Inflammatory macrophage treated with lipopolysaccharide for 4 hours (primary cell): Measurements from ENCODE around the gene SCARF2.
"Not testable (repeated sequence)": the region's sequence is repeated elsewhere in the genome, so short reads cannot be mapped to it uniquely, and the experiment has no call there.

Source experiments
- DNase-seq: peaks from one replicate; pipeline ENCODE4 v3.0.0-alpha.2; 2020

The SCARF2 gene

GRCh38 chr22:20425566-20426258 lies 11.9 kb downstream of the SCARF2 start:
- no peak for DNase-seq

GRCh38 chr22:20424932-20425565 lies 12.6 kb downstream of the SCARF2 start:
- no peak for DNase-seq

GRCh38 chr22:20424568-20424931 lies 13.1 kb downstream of the SCARF2 start:
- no peak for DNase-seq

GRCh38 chr22:20423906-20424551 lies 13.6 kb downstream of the SCARF2 start:
- no peak for DNase-seq

- no peak for DNase-seq
Measured at GRCh38 chr22:20423008-20423905, 14.4 kb downstream of the SCARF2 start.

- DNase-seq: no peak
Measured at GRCh38 chr22:20422271-20423007, 15.2 kb downstream of the SCARF2 start.

- no peak for DNase-seq
Measured at GRCh38 chr22:20421507-20421874, 16.1 kb downstream of the SCARF2 start.

GRCh38 chr22:20420157-20420842 lies 17.3 kb downstream of the SCARF2 start:
- no peak for DNase-seq

- DNase-seq: no peak
Measured at GRCh38 chr22:20419664-20419951, 18.0 kb downstream of the SCARF2 start.

GRCh38 chr22:20418211-20418788 lies 19.3 kb downstream of the SCARF2 start:
- DNase-seq: peak; percentile 64

GRCh38 chr22:20415699-20416098 lies 21.9 kb downstream of the SCARF2 start:
- not testable (repeated sequence) for DNase-seq

GRCh38 chr22:20415241-20415640 lies 22.4 kb downstream of the SCARF2 start:
- DNase-seq: not testable (repeated sequence)

GRCh38 chr22:20414450-20414849 lies 23.2 kb downstream of the SCARF2 start:
- DNase-seq: no peak

- no peak for DNase-seq
Measured at GRCh38 chr22:20414059-20414440, 23.6 kb downstream of the SCARF2 start.

GRCh38 chr22:20413217-20414058 lies 24.2 kb downstream of the SCARF2 start:
- DNase-seq: no peak

GRCh38 chr22:20412474-20413216 lies 25.0 kb downstream of the SCARF2 start:
- no peak for DNase-seq

- DNase-seq: not testable (repeated sequence)
Measured at GRCh38 chr22:20409385-20409784, 28.2 kb downstream of the SCARF2 start.

- no peak for DNase-seq
Measured at GRCh38 chr22:20408891-20409290, 28.7 kb downstream of the SCARF2 start.

- DNase-seq: no peak
Measured at GRCh38 chr22:20407829-20408228, 29.8 kb downstream of the SCARF2 start.
